Measurements from ENCODE around the gene ATXN10. TPM values are rescaled to one million over a fixed set of nuclear protein-coding genes. Genes with fewer than 3 reads are reported as not detected.

The ATXN10 gene
- total and polyA plus RNA-seq, 2 of the 13 experiments (the other 11 are each of a cell fraction or from before 2014, with no cell fraction given): 60.1 to 194 TPM

DNA sequence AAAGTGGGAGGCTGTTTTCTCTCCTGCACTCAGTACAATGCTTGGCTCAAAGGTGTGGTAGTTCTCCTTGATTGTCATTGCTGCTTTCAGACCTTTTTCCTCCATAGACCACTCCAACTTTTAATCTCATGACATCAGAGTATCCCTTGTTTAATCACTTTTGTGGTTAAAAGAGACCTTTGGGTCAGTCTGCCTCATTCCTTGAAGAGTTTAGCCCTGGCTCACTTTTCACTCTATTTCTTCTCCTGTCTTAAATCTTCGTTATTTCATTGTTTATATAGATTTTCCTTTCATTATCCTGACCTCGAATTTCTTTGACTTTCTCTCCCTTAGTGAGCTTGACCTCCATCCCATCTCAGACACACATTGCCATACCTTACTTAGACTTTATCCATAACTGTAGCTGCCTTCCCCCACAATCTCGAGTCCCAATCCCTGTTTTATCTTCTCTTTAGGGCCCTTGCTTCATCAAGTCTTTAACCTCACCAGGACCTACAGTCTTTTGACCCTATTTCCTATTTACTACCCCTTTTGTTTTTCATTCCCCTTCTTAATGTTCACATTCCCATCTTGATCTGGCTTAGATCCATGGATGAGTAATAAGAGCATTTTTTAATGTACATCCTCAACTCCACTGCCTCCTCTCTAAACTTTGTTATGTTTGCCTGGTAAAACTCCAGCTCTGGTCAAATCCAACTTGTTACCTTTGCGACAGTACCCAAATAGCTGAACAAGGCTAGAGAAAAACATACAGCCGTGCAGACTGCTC lies 9.5 kb downstream of the ATXN10 start:
- DNase-seq (ENCODE audit: low spot score) (no peak), ATAC-seq (no peak), FAIRE-seq (peak; percentile 15)
- intact Hi-C loops (cut with micrococcal nuclease; ENCODE audit: unreplicated experiment) (no loop called here), in situ Hi-C loops (cut with HindIII; ENCODE audit: extremely low pct_ligation_motif_present, low pct_unique_long_range_greater_than_20kb) (no loop called here)
- no TSS peak for BruUV-seq (replicated peaks)
- Histone ChIP-seq H3K9ac (ENCODE audit: insufficient read depth, low read depth, low read length) (no peak overlapping the region), H3K9me3 (ENCODE audit: low read length) (no peaks in the 10 kb centered on the region), H3K79me2 (ENCODE audit: insufficient read depth, low read length) (peaks cover 95% of the 10 kb centered on the region), H3K36me3 (replicated peaks in 1 of 2; ENCODE audit: control insufficient read depth in 1 of 2, insufficient read depth in 2 of 2, low read length in 2 of 2) (peaks cover 2 to 9% of the 10 kb centered on the region in 2 experiments; a peak in 3 of 5 replicates), H3K27me3 (ENCODE audit: control insufficient read depth in 1 of 2, insufficient read depth in 2 of 2, low read length in 2 of 2) (no peaks in the 10 kb centered on the region), H3K27ac (ENCODE audit: extremely low read length, insufficient read depth, low read length) (no peak overlapping the region), H3K4me2 (ENCODE audit: low read depth, low read length) (no peak overlapping the region), H2AFZ (ENCODE audit: low read length) (no peak overlapping the region), H3K4me3 (replicated peaks in 1 of 3; ENCODE audit: insufficient read depth in 1 of 3, low read depth in 2 of 3, low read length in 3 of 3) (no peak overlapping the region), H4K20me1 (ENCODE audit: insufficient read depth, low read length) (peaks cover 12% of the 10 kb centered on the region), H3K4me1 (ENCODE audit: insufficient read depth, low read length) (peaks cover 15% of the 10 kb centered on the region)
- ChIA-PET CTCF (ENCODE audit: low intra/inter-chr PET ratio, low total read pairs) (no interaction called here), POLR2A (no interaction called here)
- 95% methylated on average over 5 of the region's 5 CpGs for WGBS (ENCODE audit: low lambda C conversion rate)
- no peak for TF ChIP-seq ZNF775 (CRISPR knock-in tag; IDR thresholded peaks at IDR 0.05; ENCODE audit: borderline replicate concordance)
- TF ChIP-seq ZNF549 (CRISPR knock-in tag; IDR thresholded peaks at IDR 0.05): no peak
- no peak for TF ChIP-seq TOE1 (CRISPR knock-in tag; IDR thresholded peaks at IDR 0.05)
- no peak for TF ChIP-seq POLR2G (IDR thresholded peaks at IDR 0.05; ENCODE audit: low read depth, low read length)
- no peak for TF ChIP-seq ATM (IDR thresholded peaks at IDR 0.05; ENCODE audit: borderline replicate concordance)
- TF ChIP-seq, protein P1, sequence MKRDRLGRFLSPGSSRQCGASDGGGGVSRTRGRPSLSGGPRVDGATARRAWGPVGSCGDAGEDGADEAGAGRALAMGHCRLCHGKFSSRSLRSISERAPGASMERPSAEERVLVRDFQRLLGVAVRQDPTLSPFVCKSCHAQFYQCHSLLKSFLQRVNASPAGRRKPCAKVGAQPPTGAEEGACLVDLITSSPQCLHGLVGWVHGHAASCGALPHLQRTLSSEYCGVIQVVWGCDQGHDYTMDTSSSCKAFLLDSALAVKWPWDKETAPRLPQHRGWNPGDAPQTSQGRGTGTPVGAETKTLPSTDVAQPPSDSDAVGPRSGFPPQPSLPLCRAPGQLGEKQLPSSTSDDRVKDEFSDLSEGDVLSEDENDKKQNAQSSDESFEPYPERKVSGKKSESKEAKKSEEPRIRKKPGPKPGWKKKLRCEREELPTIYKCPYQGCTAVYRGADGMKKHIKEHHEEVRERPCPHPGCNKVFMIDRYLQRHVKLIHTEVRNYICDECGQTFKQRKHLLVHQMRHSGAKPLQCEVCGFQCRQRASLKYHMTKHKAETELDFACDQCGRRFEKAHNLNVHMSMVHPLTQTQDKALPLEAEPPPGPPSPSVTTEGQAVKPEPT (CRISPR knock-in tag; IDR thresholded peaks at IDR 0.05; ENCODE audit: low read depth): no peak
- TF ChIP-seq NFE2L1 (CRISPR knock-in tag; IDR thresholded peaks at IDR 0.05; ENCODE audit: borderline replicate concordance): no peak
- TF ChIP-seq SIN3B (IDR thresholded peaks at IDR 0.05; ENCODE audit: low read length): no peak
- no peak for TF ChIP-seq ZFP82 (CRISPR knock-in tag; IDR thresholded peaks at IDR 0.05; ENCODE audit: borderline replicate concordance)
- no peak for TF ChIP-seq ZNF510 (CRISPR knock-in tag; IDR thresholded peaks at IDR 0.05; ENCODE audit: low read depth)
- TF ChIP-seq RXRA (CRISPR knock-in tag; IDR thresholded peaks at IDR 0.05): no peak
- TF ChIP-seq ZFY (CRISPR knock-in tag; IDR thresholded peaks at IDR 0.05): no peak
- TF ChIP-seq TOPORS (CRISPR knock-in tag; IDR thresholded peaks at IDR 0.05): no peak
- no peak for TF ChIP-seq LCORL (IDR thresholded peaks at IDR 0.05)
- no peak for TF ChIP-seq LCORL (CRISPR knock-in tag; IDR thresholded peaks at IDR 0.05)

Measured in HepG2 (cell line).